NCI-H146 treated with DMSO at 0.1 percent for 48 hours (cell line): Measurements from ENCODE around the gene SELENOF.
"Not testable (repeated sequence)": the region's sequence is repeated elsewhere in the genome, so short reads cannot be mapped to it uniquely, and the experiment has no call there.

ENCODE experiments used
- DNase-seq: peaks from one replicate; lab custom pipeline; 2025; ENCODE audit not compliant: unreplicated experiment; lab: John Stamatoyannopoulos, UW

Gene SELENOF

DNA sequence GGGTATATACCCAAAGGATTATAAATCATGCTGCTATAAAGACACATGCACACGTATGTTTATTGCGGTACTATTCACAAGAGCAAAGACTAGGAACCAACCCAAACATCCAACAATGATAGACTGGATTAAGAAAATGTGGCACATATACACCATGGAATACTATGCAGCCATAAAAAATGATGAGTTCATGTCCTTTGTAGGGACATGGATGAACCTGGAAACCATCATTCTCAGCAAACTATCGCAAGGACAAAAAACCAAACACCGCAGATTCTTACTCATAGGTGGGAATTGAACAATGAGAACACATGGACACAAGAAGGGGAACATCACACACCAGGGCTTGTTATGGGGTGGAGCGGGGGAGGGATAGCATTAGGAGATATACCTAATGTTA lies 94.0 kb downstream of the SELENOF start:
- not testable (repeated sequence) for DNase-seq

GRCh38 chr1:86817246-86817826 lies 96.6 kb downstream of the SELENOF start:
- DNase-seq: not testable (repeated sequence)

DNA sequence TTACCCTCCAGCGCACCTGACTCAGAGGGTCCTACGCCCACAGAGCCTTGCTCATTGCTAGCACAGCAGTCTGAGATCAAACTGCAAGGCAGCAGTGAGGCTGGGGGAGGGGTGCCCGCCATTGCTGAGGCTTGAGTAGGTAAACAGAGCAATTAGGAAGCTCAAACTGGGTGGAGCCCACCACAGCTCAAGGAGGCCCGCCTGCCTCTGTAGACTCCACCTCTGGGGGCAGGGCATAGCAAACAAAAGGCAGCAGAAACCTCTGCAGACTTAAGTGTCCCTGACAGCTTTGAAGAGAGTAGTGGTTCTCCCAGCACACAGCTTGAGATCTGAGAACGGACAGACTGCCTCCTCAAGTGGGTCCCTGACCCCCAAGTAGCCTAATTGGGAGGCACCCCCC lies 99.8 kb downstream of the SELENOF start:
- not testable (repeated sequence) for DNase-seq
